Tibial artery (tissue), 4 donors: ENCODE data around the gene AGFG1.

Source experiments
- DNase-seq, 2 donors: peaks; one replicate each; pipeline ENCODE4 v3.0.0-alpha.2; 2019
- H3K27ac ChIP-seq, 2 donors: fragments of 200-600 bp; sonication (generic) in 1 of 2; 1 replicate in 1 of 2; 2 replicates in 1 of 2; pipeline ENCODE4 v1.5.1; 2018 to 2019; ENCODE audit warnings: mild to moderate bottlenecking in 1 of 2
- H3K27me3 ChIP-seq, 2 donors: fragments of 200-600 bp; sonication (generic) in 1 of 2; one replicate each; pipeline versions ENCODE4 v1.5.1 to v1.6.0; 2016 to 2019
- H3K36me3 ChIP-seq, 3 donors: fragments of 200-600 bp; sonication (generic) in 2 of 3; one replicate each; pipeline ENCODE4 v1.5.1; 2016 to 2019; ENCODE audit warnings: mild to moderate bottlenecking in 2 of 3
- H3K4me1 ChIP-seq, 4 donors: fragments of 200-600 bp; sonication (generic) in 2 of 4; 1 replicate in 3 of 4; 2 replicates in 1 of 4; pipeline ENCODE4 v1.5.1; 2016 to 2019
- H3K4me3 ChIP-seq, 2 donors: fragments of 200-600 bp; sonication (generic) in 1 of 2; 1 replicate in 1 of 2; 2 replicates in 1 of 2; pipeline ENCODE4 v1.5.1; 2018 to 2019; ENCODE audit warnings: mild to moderate bottlenecking in 2 of 2
- H3K9me3 ChIP-seq, 3 donors: fragments of 200-600 bp; sonication (generic) in 1 of 3; one replicate each; pipeline ENCODE4 v1.5.1; 2016 to 2019
- intact Hi-C: fragments of 100-400 bp; cut with DNase I; formaldehyde crosslinking; loops from one replicate; pipeline ENCODE4 v1.15.0; 2023; ENCODE audit warnings: low total_unique reads
- TF ChIP-seq, protein P1 (sequence below), 2 experiments: fragments of 200-600 bp in 1 of 2; fragments of 450-650 bp in 1 of 2; IDR thresholded peaks; one replicate each; pipeline ENCODE4 v1.5.1; 2017 to 2019; ENCODE audit warnings: antibody characterized with exemption in 2 of 2, mild to moderate bottlenecking in 1 of 2, moderate library complexity in 1 of 2

Gene AGFG1

DNA sequence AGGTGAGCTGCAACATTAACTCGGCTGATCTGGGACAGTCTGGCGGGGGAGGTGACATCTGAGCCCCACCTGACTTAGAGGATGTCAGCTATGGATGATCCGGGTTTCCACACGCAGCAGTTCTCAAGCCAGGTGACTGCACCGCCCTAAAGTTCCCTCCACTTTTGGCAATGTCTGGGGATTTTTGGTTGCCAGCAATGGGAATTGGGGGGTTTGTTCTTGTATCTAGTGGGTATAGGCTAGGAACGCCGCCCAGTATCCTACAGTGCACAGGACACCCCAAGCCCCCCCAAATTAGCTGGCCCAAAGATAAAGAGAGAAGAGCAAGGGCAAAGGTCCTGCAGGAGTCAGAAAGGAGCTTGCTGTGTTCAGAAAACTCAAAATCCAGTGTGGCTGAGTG lies 544 bp upstream of the AGFG1 start:
- H3K27me3 ChIP-seq, result no peaks in the 10 kb centered on the region
- no peaks in the 10 kb centered on the region for H3K36me3 ChIP-seq
- no peak overlapping the region for H3K4me3 ChIP-seq
- peaks cover 0 to 41% (median 25%) of the 10 kb centered on the region in 4 donors for H3K4me1 ChIP-seq
- no peak for DNase-seq
- H3K27ac ChIP-seq, result peak overlapping the region in 1 of 2 donors; percentile 94
- H3K9me3 ChIP-seq, result no peaks in the 10 kb centered on the region
- intact Hi-C loops, result loop anchor here (10.0 kb wide), 1 partner anchor 293 kb away; no protein-coding TSS in a partner anchor
- TF ChIP-seq, protein P1, sequence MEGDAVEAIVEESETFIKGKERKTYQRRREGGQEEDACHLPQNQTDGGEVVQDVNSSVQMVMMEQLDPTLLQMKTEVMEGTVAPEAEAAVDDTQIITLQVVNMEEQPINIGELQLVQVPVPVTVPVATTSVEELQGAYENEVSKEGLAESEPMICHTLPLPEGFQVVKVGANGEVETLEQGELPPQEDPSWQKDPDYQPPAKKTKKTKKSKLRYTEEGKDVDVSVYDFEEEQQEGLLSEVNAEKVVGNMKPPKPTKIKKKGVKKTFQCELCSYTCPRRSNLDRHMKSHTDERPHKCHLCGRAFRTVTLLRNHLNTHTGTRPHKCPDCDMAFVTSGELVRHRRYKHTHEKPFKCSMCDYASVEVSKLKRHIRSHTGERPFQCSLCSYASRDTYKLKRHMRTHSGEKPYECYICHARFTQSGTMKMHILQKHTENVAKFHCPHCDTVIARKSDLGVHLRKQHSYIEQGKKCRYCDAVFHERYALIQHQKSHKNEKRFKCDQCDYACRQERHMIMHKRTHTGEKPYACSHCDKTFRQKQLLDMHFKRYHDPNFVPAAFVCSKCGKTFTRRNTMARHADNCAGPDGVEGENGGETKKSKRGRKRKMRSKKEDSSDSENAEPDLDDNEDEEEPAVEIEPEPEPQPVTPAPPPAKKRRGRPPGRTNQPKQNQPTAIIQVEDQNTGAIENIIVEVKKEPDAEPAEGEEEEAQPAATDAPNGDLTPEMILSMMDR (IDR thresholded peaks at IDR 0.05), result no peak

DNA sequence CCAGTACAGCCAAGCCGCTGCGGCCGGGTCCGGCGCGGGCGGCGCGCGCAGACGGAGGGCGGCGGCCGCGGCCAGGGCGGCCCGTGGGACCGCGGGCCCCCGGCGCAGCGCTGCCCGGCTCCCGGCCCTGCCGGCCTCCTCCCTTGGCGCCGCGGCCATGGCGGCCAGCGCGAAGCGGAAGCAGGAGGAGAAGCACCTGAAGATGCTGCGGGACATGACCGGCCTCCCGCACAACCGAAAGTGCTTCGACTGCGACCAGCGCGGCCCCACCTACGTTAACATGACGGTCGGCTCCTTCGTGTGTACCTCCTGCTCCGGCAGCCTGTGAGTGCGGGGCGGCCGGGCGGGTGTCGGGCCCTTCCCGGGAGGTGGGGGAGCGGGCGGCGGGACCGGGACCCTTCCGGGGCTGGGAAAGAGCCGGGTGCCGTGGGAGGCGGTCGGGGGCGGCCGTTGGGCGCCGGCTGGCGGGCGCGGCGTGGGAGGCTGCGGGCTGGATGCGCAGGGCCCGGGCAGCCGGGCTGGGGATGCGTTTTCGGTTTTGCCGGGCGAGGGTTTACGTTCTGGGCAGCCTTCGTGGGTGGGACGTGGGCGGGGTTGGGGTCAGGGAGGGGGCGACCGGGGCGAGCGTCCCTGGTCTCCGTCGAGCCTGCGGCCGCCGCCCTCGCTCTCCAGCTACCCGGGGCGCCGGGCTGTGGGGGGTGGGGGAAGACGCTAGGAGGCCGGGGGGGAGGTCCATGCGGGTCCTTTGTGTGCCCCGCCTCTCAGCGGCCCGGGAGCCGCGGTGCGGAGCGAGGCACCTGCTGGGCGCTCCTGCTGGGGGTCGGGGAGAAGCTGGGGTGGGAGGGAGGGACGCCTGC lies 537 bp downstream of the AGFG1 start:
- Histone ChIP-seq H3K36me3 (no peaks in the 10 kb centered on the region), H3K9me3 (no peaks in the 10 kb centered on the region), H3K4me3 (peak overlapping the region; percentile 90 to 100), H3K27me3 (no peaks in the 10 kb centered on the region), H3K27ac (peak overlapping the region; percentile 89 to 94), H3K4me1 (peaks cover 0 to 44% (median 22%) of the 10 kb centered on the region in 4 donors)
- TF ChIP-seq, protein P1 (IDR thresholded peaks at IDR 0.05), result no peak
- DNase-seq, result peak; percentile 26 to 69
- intact Hi-C loops, result loop anchor here (10.0 kb wide), 1 partner anchor 292 kb away; no protein-coding TSS in a partner anchor

DNA sequence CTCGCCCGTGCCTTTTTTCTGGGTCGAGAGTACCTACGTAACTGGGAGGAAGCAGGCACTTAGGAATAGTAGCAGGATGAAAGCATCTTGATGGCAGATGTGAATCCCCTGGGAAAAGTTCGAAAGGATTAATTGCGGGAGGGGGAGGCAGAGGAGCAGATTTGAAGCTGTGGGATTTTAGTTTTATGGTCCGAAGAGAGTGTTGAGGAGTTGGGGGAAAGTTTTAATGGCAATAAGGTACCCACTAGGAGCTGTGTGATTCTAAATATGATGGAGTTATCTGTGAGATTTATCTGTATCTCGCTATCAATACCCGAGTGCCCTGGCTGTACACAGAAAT lies 1.1 kb downstream of the AGFG1 start:
- Histone ChIP-seq H3K9me3 (no peaks in the 10 kb centered on the region), H3K36me3 (no peaks in the 10 kb centered on the region), H3K27me3 (no peaks in the 10 kb centered on the region), H3K27ac (peak overlapping the region; percentile 89 to 94), H3K4me3 (peak overlapping the region; percentile 90 to 100), H3K4me1 (peaks cover 0 to 50% (median 25%) of the 10 kb centered on the region in 4 donors)
- no peak for DNase-seq
- TF ChIP-seq, protein P1 (IDR thresholded peaks at IDR 0.05), result no peak
- intact Hi-C loops, result loop anchor here (10.0 kb wide), 1 partner anchor 292 kb away; no protein-coding TSS in a partner anchor

DNA sequence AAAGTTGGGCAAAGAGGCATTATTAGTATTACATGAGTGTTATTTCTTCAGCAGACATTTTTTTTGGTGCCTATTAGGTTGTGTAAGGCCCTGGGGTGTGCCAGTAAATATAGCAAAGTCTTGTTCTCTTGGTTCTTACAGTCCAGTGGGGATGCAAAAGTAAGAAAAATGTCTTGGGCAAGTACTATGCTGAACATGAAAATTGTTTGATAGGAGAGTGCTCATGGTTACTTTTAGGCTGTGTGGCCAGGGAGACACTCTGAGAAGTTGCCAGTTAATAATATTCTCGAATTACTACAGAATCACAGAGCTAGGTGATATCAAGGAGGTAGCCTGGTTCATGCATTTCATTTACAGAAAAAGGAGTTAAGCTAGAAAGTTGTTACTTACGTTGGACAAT lies 1.9 kb downstream of the AGFG1 start:
- no peak for DNase-seq
- H3K4me1 ChIP-seq, result peaks cover 0 to 57% (median 25%) of the 10 kb centered on the region in 4 donors
- intact Hi-C loops, result loop anchor here (10.0 kb wide), 1 partner anchor 291 kb away; no protein-coding TSS in a partner anchor
- H3K9me3 ChIP-seq, result no peaks in the 10 kb centered on the region
- H3K27ac ChIP-seq, result peak overlapping the region in 1 of 2 donors; percentile 94
- H3K4me3 ChIP-seq, result peak overlapping the region; percentile 90 to 100
- no peaks in the 10 kb centered on the region for H3K27me3 ChIP-seq
- H3K36me3 ChIP-seq, result no peaks in the 10 kb centered on the region
- TF ChIP-seq, protein P1 (IDR thresholded peaks at IDR 0.05), result no peak

DNA sequence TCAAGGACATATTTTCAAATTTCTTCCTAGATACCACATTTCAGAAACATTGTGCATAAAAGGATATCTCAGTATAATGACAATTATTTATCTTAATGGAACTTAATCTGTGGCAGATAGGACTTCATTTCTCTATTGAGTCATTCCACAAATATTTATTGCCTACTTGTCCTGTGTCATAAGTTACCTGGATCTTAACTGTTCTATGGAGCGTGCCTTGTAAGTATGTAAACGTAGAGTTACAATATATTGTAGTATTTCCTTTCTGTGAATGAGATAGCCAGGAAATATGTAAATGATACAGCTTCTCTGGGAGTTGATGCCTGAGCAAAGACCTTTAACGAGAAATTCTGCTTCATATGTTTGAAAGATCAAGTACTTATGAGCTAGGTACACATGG lies 2.5 kb downstream of the AGFG1 start:
- peaks cover 0 to 62% (median 25%) of the 10 kb centered on the region in 4 donors for H3K4me1 ChIP-seq
- H3K4me3 ChIP-seq, result peak overlapping the region; percentile 4 to 90
- TF ChIP-seq, protein P1 (IDR thresholded peaks at IDR 0.05), result no peak
- no peaks in the 10 kb centered on the region for H3K27me3 ChIP-seq
- intact Hi-C loops, result loop anchor here (10.0 kb wide), 1 partner anchor 290 kb away; no protein-coding TSS in a partner anchor
- DNase-seq, result no peak
- H3K9me3 ChIP-seq, result no peaks in the 10 kb centered on the region
- no peak overlapping the region for H3K27ac ChIP-seq
- no peaks in the 10 kb centered on the region for H3K36me3 ChIP-seq
